IPS-11a (cell line): ENCODE data around the gene HK3.
"Not testable (repeated sequence)": the region's sequence is repeated elsewhere in the genome, so short reads cannot be mapped to it uniquely, and the experiment has no call there.

ENCODE experiments used
- H3K4me3 ChIP-seq: one replicate; pipeline ENCODE4 v1.5.1; 2013; ENCODE audit warnings: low read depth, low read length, control low read depth

The HK3 gene

DNA sequence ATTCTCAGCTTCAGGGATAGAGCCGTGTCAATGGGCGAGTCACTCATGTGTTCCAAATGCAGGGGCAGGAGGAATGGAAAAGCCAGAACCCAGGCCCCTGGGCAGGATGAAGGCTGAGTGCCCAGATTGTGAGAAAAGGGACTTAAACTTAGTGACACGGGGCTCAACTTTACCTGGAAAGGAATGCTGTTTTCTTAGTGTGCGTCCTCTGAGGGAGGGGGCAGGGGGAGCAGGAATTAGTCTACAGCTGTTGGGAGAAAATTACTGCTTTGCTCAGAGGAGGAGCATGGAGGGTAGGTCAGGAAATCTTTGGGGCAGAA lies 14.6 kb downstream of the HK3 start:
- no peak overlapping the region for H3K4me3 ChIP-seq

DNA sequence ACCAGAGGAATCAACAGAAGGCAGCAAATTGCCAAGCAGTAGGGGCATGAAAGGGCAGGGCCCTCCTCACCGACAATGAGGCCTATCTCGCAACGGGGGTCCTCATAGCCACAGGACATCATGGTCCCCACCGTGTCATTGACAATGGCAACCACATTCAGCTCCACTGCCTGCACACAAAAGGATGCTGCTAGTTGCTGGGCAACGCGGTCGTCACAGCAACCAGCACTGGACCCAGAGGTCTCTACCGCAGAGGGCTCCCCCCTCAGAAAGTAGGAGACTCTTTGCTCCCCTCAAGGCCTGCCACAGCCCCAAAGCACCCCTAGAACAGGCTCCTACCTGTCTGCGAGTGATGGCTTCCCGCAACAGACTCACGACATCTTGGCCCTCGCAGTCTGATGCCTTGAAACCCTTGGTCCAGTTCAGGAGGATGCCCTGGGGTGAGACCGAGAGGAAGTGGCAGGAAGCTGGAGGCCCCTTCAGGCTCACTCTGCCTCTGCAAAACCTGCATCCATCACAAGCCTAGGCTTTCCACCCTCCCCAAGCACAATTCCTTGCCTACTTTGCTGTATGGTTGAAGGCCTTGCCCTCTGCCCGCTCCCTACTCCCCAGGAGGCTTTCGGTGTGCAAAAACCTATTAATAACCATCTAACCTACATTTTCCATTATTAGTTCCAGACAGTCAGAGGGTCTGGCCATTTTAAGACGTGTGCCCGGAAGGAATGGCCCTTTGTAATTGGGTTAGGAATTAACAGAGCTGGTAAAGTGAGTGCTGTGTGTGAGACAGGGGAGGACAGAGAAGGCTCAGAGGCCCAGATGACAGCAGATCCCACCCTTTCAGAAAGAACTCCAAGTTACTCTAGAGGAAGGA lies 15.2 kb downstream of the HK3 start:
- H3K4me3 ChIP-seq: no peak overlapping the region

DNA sequence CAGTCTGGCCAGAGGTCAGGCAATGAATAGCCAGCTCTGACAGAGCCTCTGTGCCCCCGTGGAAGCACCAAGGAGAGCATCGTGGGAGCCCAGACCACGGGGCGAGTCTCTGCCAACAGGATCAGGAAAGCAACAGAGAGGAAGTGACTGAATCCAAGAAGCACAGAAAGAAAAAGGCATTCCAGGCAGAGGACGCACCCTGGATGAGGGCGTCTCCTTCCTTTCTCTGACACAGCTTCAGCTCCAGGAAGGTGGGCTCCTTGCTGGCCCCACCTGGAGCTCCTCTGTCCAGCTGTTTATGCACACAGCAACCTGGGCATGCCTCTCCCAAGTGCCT lies 16.6 kb downstream of the HK3 start:
- H3K4me3 ChIP-seq: no peak overlapping the region

DNA sequence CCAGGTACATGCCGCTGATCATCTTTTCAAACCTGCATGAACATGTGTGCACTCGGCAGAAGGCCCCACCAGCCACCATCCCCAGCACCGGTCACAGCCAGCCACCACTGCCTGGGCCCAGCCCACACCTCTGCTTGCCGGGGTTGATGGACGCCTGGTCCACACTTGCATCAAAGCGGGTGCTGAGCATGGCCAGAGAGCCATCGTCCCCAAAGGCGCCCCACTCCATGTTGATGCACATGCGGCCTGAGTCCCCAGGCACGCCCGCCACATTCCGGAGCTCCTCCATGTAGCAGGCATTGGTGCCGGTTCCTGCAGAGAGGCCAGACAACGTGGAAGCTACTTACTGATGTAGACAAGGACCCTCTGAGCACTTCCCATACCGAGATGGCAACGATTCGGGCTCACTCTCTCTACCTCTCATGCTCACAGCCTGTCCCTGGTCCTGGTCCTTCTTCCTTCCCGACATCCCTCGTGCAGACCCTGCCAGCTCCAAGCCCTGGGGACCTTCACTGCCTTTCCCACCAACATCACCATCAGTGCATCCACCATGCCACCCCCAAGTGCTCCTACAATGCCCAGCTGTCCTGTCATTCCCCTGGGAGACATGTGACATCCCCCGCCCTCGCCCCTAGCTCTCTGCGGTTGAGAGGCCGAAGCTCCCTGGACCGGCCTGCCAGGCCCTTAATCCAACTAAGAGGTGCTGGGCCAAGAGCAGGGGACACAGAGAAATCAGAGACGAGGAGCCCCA lies 17.2 kb downstream of the HK3 start:
- H3K4me3 ChIP-seq: no peak overlapping the region

DNA sequence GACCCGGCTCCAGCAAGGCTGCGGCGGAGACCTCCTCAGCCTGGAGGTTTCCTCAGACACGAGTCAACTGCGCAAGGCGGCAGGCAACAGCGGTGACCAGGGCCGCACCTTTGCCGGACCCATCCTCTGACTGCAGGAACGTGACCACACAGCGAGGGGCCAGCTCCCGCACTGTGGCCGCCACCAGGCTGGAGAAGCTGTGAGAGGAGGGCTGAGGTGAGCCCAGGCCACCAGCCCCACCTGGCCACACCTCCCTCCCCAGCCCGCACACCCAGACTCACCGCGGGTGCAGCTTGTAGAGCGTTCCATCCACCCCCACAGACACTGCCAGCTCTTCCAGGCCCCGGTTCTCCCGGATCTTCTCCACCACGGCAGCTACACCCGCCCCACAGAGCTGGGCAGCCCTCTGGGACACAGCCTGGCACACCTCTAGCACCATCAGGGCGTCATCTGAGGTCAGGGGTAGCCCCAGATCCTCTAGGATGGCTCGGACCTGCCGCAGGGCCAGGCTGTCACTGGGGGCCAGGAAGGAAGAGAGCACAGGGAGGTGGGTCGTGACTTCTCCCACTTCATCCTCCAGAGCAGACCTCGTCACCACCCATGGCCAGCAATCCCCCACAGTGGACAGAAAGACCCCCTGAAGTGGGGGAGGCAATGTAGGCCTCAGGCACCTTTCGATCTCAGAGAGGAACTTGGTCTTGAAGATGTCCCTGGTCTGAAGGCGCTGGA lies 18.0 kb downstream of the HK3 start:
- no peak overlapping the region for H3K4me3 ChIP-seq

DNA sequence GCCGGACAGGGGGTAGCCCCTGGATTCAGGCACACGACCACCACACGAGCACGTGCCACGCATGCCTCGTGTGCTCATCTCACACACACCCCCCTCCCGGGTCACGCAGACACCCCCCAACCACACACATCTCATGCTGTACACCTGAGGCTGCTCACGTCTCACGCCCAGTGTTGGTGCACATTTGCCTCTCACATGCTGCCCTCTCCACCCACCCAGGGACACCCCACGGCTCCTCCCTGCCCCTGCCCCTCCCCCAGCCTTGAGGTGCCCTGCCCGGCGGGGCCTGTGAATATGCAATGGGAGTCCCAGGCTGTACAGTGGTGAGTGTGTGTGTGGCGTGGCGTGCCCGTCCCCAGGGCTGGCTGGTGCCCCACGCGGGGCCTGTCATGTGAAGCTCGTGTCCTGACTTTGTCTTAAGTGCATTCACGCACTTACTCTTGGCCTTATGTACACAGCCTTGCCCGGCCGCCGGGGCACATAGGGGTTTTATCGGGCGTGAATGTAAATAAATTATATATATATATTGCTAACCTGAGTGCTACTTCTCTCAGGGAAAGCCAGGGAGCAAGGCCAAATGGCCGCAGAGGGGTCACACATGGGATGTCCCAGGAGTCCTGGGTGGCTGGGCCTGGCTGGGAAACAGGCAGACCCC lies 18.7 kb downstream of the HK3 start:
- H3K4me3 ChIP-seq: no peak overlapping the region

DNA sequence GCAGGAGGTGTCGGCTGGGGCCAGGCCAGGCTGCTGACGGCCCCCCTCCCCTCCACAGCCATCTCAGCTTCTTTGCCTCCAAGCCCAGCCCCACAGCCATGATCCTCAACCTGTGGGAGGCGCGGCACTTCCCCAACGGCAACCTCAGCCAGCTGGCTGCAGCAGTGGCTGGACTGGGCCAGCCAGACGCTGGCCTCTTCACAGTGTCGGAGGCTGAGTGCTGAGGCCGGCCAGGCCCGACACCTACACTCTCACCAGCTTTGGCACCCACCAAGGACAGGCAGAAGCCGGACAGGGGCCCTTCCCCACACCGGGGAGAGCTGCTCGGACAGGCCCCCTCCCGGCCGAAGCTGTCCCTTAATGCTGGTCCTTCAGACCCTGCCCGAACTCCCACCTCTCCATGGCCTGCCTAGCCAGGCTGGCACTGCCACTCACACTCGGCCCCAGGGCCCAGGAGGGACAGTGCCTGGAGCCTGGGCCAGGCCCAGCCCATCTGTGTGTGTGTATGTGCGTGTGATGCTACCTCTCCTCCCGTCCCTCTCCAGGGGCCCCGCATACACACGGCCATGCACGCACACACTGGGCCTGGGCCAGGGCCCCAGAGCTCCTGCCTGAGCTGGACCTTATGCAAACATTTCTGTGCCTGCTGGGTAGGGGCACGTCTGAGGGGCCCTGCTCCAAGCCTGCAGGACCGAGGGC lies 19.3 kb downstream of the HK3 start:
- H3K4me3 ChIP-seq: no peak overlapping the region

DNA sequence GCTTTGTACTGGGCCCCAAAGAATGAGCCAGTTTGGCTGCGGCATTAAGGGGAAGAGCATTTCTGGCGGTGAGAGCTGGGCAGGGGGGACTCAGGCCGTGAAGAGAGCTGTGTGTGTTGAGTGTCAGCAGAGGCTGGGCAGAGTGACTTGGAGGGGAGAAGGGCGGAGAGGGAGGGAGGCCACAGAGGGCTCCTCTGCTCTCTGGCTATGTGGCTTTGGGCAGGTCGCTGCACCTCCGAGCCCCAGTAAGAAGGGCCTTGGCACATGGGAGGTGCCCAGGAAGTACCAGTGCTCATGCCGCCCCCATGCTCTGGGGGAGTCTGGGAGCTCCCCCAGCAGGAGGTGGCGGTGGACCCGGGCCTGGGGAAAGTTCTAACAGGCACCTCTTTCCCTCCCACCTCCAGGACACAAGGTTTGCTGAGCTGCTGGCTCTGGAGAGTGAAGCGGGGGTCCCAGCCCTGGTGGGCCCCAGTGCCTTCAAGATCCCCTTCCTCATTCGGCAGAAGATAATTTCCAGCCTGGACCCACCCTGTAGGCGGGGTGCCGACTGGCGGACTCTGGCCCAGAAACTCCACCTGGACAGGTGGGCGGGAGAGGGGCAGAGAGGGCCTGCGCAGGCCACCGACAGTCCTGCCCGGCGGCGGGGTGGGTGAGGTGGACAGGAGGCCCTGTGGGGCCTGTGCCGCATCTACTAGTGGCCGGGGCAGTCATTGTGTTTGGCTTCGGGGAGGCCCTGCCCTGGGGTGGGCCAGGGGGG lies 20.1 kb downstream of the HK3 start:
- no peak overlapping the region for H3K4me3 ChIP-seq

DNA sequence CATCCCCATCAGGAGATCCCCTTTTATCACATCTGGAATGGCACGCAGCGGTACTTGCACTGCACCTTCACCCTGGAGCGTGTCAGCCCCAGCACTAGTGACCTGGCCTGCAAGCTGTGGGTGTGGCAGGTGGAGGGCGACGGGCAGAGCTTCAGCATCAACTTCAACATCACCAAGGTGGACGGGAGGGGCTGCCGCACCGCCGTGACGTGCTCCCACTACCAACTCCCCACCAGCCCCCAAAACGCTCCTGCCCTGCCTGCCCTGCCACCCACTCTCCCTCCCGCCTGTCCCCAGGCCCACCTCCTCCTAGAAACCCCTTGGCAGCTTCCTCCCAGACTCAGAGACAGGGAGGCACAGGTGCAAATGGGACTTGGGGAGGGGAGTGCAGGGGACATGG lies 20.7 kb downstream of the HK3 start:
- H3K4me3 ChIP-seq: no peak overlapping the region

DNA sequence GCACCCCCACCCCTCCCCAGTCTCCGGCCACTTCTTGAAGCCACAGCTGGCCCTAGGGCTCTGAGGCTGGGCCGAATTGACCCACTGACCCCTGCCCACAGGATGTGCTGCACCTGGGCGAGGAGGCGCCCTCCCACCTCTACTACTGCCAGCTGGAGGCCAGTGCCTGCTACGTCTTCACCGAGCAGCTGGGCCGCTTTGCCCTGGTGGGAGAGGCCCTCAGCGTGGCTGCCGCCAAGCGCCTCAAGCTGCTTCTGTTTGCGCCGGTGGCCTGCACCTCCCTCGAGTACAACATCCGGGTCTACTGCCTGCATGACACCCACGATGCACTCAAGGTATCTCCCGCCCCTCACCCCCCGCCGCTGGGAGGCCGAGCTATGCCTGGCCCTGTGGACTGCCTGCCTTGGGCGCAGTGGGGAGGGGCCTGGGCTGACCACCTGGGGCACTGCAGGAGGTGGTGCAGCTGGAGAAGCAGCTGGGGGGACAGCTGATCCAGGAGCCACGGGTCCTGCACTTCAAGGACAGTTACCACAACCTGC lies 21.3 kb downstream of the HK3 start:
- no peak overlapping the region for H3K4me3 ChIP-seq

DNA sequence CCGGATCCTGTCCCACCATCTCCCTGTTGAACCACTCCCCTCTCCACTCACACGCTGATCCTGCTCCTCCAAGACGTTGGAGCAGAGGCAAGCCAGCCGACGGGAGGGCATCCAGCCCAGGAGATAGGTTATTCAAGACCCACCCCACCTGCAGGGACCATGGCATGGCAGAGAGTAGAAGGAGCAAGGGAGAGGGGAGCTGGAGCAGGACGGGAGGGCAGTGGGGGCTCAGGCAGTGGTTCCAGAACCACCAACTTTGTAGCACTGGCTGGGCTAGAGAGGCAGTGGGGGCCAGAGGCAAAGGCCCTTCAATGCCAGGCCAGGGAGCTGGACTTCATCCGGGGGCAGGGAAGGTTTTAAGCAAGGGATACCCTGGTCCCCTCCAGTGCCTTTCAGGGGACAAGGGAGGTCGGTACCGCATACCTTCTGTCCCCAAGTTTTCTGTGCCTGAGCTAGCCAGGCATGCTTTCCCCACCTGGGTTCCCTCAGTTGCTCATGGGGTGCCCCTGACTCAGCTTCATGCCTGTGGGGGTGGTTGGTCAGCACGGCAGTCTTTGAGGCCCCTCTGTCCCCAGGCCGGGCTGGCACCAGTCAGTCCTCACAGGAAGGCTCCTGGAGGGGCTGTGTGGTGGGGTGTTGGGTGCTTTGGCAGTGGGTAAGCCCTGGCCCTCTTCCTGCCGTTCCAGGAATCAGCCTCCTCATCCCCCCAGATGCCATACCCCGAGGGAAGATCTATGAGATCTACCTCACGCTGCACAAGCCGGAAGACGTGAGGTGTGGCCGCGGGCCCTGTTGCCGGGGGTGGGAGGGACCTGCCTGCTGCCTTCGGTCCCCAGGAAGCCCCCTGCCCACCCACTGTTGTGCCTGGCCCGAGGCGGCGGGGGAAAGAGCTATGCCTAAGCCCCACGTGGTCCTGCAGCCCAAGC lies 22.4 kb downstream of the HK3 start:
- no peak overlapping the region for H3K4me3 ChIP-seq

DNA sequence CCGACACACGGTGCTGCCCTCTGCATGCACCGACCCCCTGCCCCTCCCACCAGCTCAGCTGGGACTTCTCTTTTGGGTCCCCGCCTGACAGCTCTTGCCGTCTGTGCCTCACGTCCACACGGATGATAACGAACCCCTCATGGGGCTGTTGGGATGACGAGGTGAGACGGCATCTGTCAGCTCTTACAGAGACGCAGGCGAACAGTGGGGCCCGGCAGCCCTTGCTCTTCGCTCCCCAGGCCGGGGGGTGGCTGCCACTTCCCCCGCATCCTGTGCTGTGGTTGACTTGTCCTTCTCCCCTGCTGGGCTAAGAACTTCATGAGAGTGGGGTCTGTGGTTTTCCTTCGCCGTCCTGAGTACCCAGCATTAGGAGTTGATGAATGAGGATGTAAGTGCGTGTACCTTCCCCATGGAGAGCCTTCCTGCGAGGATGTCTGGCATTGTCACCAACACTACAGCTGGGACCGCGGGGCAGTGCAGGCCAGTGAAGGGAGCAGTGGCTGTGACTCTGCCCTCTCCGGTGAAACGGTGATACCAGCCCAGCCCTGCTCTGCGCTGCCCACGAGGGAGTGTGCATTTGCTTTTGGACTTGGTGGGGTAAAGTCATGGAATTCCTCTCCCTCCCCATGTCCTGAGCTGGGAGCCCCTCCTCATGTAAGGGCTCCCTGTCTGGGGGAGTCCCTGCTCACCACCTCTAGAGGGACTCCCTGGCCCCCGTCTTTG lies 23.2 kb downstream of the HK3 start:
- no peak overlapping the region for H3K4me3 ChIP-seq

DNA sequence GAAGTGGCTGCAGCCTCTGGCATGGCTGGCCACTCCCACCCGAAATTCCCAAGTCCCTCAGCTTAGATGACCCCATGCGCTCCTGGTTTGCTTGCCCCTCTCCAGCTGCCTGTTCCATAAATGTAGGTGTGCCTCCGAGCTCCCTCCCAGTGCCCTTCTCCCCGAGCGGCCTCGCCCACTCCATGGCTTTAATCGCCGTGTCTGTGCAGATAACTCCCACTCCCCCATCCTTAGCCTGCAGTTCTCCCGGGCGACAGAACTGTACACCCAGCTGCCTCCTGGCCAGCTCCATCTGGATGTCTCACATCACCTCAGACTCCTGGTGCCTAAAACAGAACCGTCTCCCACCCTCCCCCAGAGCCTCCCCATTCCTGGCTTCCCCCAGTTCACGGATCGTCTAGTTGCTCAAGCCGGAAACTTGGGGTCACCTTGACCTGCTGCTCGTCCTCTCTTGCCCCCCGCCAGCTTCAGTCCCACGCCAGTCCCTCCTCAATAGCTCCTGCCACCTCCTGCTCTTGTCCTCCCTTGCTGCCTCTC lies 24.1 kb downstream of the HK3 start:
- H3K4me3 ChIP-seq: no peak overlapping the region

DNA sequence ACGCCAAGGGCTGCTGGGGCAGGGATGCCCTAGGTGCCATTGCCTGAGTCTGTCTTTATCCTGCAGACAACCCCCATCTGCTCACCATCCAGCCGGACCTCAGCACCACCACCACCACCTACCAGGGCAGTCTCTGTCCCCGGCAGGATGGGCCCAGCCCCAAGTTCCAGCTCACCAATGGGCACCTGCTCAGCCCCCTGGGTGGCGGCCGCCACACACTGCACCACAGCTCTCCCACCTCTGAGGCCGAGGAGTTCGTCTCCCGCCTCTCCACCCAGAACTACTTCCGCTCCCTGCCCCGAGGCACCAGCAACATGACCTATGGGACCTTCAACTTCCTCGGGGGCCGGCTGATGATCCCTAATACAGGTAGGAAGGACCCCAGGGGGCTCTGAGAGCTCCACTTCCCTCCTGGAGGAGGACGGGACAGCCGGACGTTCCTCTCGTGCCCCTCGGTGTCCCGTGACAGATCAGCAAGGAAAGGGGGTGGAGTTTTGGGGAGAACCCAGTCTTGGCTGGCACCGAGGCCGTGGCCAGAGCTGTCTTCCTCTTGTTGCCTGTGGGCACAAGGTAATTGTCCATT lies 24.9 kb downstream of the HK3 start:
- no peak overlapping the region for H3K4me3 ChIP-seq

DNA sequence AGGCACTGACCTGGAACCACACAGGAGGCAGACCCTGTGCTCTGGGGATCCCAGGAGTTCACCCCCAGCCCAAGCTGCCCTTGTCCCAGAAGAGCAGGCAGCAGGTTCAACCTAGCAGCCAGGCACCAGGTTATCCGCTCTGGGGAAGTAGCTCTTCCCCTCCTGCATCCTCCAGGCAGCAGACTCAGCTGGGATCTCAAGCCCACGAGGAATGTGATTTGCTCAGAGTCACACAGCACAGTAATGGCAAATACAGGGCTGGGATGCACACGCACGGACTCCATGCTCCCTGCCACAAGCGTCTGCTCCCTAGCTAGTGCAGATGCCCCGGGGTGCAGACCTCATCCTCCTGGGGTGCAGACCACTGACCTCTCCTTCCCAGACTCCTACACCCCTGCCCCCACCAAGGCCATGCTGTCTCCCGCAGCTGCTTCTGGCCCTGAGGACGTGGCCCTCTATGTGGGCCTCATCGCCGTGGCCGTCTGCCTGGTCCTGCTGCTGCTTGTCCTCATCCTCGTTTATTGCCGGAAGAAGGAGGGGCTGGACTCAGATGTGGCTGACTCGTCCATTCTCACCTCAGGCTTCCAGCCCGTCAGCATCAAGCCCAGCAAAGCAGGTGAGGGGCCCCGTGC lies 25.5 kb downstream of the HK3 start:
- H3K4me3 ChIP-seq: no peak overlapping the region

DNA sequence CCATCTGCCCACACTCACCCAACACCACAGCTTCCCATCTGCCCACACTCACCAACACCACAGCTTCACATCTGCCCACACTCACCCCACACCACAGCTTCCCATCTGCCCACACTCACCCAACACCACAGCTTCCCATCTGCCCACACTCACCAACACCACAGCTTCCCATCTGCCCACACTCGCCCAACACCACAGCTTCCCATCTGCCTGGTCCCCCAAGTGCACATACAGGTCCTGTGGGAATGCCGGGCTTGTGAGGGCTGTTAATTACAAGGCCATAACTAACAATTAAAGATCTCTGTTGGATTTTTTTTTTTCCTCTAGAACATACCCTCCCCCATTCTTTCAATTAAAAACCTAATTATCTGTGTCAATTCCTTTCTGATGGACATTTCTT lies 26.1 kb downstream of the HK3 start:
- not testable (repeated sequence) for H3K4me3 ChIP-seq

DNA sequence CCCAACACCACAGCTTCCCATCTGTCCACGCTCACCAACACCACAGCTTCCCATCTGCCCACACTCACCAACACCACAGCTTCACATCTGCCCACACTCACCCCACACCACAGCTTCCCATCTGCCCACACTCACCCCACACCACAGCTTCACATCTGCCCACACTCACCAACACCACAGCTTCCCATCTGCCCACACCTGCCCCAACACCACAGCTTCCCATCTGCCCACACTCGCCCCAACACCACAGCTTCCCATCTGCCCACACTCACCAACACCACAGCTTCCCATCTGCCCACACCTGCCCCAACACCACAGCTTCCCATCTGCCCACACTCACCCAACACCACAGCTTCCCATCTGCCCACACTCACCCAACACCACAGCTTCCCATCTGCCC lies 26.6 kb downstream of the HK3 start:
- not testable (repeated sequence) for H3K4me3 ChIP-seq
